ENCODE measurements around the gene NR2F1-AS1.

DNA sequence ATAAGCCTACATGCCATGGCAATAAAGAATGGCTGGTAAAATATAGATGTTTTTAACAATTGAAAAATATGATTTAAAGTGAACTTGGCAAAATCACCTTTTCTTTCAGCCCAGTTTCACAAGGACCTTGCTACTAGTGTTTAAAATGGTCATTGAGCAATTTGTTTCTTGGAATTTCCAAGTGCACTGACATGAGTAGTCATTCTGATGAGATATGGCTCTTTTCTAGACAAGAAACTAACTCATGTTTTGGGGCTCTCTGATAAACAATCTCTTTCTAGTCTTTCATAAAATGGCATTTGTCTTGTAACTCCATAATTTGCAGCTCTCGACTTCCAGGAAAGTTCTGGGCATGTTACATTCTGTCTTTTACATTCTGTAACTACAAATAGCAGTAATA, 176.8 kb downstream of the NR2F1-AS1 start:
- TF ChIP-seq CTCF (IDR thresholded peaks at IDR 0.05) (no peak), SIN3A (IDR thresholded peaks at IDR 0.05; ENCODE audit: borderline replicate concordance, insufficient read depth, low read depth, low read length) (no peak), REST (IDR thresholded peaks at IDR 0.05; ENCODE audit: insufficient read depth in 1 of 2, low read depth in 2 of 2, low read length in 1 of 2) (no peak)

All from Panc1 (cell line).